K562 (cell line): ENCODE measurements around the gene DNAJC1.

ENCODE experiments used
- EP400 ChIP-seq: fragments of 450-650 bp; IDR thresholded peaks from 2 replicates; pipeline ENCODE4 v1.6.1; 2017; ENCODE audit warnings: antibody characterized with exemption, mild to moderate bottlenecking, moderate library complexity
- JUN ChIP-seq, 2 experiments: sonication (generic) in 1 of 2; formaldehyde crosslinking in 1 of 2; IDR thresholded peaks; 2 replicates each; pipeline versions ENCODE4 v1.6.1 to v1.8.0; 2012 to 2022; ENCODE audit warnings: borderline replicate concordance in 2 of 2, mild to moderate bottlenecking in 2 of 2, improper control_type of control experiment in 1 of 2, low read depth in 1 of 2, low read length in 1 of 2, missing genetic modification reagents in 1 of 2
- MEF2A ChIP-seq: IDR thresholded peaks from 2 replicates; pipeline ENCODE4 v1.6.1; 2011; ENCODE audit warnings: low read depth, mild to moderate bottlenecking, low read length, moderate library complexity; ENCODE audit not compliant: control insufficient read depth
- PCBP1 ChIP-seq: fragments of 200-400 bp; formaldehyde crosslinking; IDR thresholded peaks from 2 replicates; pipeline ENCODE4 v1.6.1; 2018; ENCODE audit warnings: mild to moderate bottlenecking, low read depth, low read length; ENCODE audit not compliant: poor library complexity, severe bottlenecking
- POLR2A ChIP-seq: fragments of 450-650 bp; conservative IDR thresholded peaks from 2 replicates; pipeline ENCODE4 v1.6.1; 2016
- RBBP5 ChIP-seq: fragments of 200-600 bp; sonication (generic); IDR thresholded peaks from 2 replicates; pipeline ENCODE4 v1.6.1; 2012; ENCODE audit warnings: borderline replicate concordance, mild to moderate bottlenecking, low read length, control low read depth, inconsistent platforms; ENCODE audit not compliant: insufficient read depth, poor library complexity, severe bottlenecking
- SMC3 ChIP-seq: conservative IDR thresholded peaks from 2 replicates; pipeline ENCODE4 v1.6.1; 2011; ENCODE audit warnings: low read depth, low read length, improper control_type of control experiment; ENCODE audit not compliant: insufficient read depth
- SREBF2 ChIP-seq: sonication (generic); formaldehyde crosslinking; IDR thresholded peaks from 2 replicates; pipeline ENCODE4 v1.4.0; 2020; ENCODE audit warnings: mild to moderate bottlenecking, missing genetic modification reagents
- ZFX ChIP-seq: sonication (generic); formaldehyde crosslinking; IDR thresholded peaks from 2 replicates; pipeline ENCODE4 v1.8.0; 2022; ENCODE audit warnings: mild to moderate bottlenecking, missing genetic modification reagents, moderate library complexity
- ZNF274 ChIP-seq: IDR thresholded peaks from 2 replicates; pipeline ENCODE4 v1.6.1; 2011; ENCODE audit warnings: low read depth, mild to moderate bottlenecking, low read length, moderate library complexity, borderline replicate concordance
- TF ChIP-seq, protein P1 (sequence below): sonication (generic); formaldehyde crosslinking; IDR thresholded peaks from 2 replicates; pipeline ENCODE4 v1.9.0; 2022; ENCODE audit warnings: mild to moderate bottlenecking, missing genetic modification reagents
- TF ChIP-seq, protein P2 (sequence below): sonication (generic); formaldehyde crosslinking; IDR thresholded peaks from 2 replicates; pipeline ENCODE4 v1.5.0; 2020; ENCODE audit warnings: missing genetic modification reagents
- TF ChIP-seq, protein P3 (sequence below): fragments of 450-650 bp; IDR thresholded peaks from 2 replicates; pipeline ENCODE4 v1.6.1; 2016; ENCODE audit warnings: low read depth, mild to moderate bottlenecking, moderate library complexity

DNA sequence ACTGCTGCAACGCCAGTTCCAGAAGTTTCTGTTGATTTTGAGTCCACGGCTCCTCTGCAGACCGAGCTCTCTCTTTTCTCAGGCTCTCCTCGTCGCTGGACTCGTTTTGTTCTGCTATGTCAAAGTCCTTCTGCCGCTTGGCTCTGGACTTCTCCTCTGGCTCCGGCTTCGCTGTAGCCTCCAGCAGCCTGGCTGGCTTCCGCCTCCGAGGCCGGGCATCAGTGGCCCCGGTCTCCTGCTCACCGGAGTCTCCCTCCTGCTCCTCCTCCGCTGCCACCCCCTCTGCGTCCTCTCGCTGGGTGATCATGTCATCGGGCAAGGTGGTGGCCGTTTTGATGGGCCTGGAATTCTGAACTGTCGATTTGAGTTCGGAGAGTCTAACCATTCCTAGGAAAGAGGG, 244.3 kb downstream of the DNAJC1 start:
- TF ChIP-seq PCBP1 (no peak), EP400 (no peak), ZFX (no peak), POLR2A (no peak), RBBP5 (no peak), SMC3 (no peak), SREBF2 (CRISPR knock-in tag) (no peak), ZNF274 (no peak), JUN (IDR thresholded peaks at IDR 0.05; ENCODE audit: borderline replicate concordance, low read depth, low read length) (no peak), JUN (CRISPR knock-in tag; IDR thresholded peaks at IDR 0.05; ENCODE audit: borderline replicate concordance) (no peak), MEF2A (no peak)
- TF ChIP-seq, protein P1, sequence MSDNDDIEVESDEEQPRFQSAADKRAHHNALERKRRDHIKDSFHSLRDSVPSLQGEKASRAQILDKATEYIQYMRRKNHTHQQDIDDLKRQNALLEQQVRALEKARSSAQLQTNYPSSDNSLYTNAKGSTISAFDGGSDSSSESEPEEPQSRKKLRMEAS (CRISPR knock-in tag): no peak
- TF ChIP-seq, protein P2, sequence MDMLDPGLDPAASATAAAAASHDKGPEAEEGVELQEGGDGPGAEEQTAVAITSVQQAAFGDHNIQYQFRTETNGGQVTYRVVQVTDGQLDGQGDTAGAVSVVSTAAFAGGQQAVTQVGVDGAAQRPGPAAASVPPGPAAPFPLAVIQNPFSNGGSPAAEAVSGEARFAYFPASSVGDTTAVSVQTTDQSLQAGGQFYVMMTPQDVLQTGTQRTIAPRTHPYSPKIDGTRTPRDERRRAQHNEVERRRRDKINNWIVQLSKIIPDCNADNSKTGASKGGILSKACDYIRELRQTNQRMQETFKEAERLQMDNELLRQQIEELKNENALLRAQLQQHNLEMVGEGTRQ (CRISPR knock-in tag): no peak
- TF ChIP-seq, protein P3, sequence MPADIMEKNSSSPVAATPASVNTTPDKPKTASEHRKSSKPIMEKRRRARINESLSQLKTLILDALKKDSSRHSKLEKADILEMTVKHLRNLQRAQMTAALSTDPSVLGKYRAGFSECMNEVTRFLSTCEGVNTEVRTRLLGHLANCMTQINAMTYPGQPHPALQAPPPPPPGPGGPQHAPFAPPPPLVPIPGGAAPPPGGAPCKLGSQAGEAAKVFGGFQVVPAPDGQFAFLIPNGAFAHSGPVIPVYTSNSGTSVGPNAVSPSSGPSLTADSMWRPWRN: no peak
